CMK (cell line): Measurements from ENCODE around the gene CCR9.

Experiments used
- DNase-seq: peaks from one replicate; pipeline ENCODE4 v3.0.0-alpha.2; 2010; ENCODE audit warnings: low read depth

CCR9 gene

DNA sequence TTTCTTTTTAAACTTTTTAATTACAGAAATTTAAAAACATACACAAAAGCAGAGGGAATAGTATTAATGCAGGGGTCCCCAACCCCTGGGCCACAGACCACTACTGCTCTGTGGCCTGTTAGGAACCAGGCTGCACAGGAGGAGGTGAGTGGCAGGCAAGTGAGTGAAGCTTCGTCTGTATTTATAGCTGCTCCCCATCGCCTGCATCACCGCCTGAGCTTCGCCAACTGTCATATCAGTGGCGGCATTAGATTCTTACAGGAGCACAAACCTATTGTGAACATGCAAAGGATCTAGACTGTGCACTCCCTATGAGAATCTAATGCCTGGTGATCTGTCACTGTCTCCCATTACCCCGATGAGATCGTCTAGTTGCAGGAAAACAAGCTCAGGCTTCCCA lies 22.4 kb downstream of the CCR9 start:
- no peak for DNase-seq

GRCh38 chr3:45909542-45909941 lies 23.2 kb downstream of the CCR9 start:
- no peak for DNase-seq

DNA sequence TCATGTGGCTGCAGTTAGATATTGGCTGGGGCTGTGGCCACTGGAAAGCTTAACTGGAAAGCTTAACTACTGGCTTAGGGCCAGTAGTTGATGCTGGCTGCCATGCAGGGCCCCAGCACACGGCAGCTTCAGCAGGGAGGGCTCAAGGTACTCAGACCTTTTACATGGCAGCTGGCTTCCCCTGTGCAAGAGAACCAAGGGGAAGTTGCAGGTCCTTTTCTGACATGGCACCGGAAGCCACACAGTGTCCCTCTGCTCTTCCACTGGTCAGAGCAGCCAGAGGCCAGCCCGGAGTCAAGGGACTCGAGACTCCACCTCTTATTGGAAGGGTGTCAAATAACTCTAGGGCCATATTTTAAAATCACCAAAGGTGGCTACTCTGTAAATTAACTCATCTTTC lies 24.5 kb downstream of the CCR9 start:
- DNase-seq, result no peak

DNA sequence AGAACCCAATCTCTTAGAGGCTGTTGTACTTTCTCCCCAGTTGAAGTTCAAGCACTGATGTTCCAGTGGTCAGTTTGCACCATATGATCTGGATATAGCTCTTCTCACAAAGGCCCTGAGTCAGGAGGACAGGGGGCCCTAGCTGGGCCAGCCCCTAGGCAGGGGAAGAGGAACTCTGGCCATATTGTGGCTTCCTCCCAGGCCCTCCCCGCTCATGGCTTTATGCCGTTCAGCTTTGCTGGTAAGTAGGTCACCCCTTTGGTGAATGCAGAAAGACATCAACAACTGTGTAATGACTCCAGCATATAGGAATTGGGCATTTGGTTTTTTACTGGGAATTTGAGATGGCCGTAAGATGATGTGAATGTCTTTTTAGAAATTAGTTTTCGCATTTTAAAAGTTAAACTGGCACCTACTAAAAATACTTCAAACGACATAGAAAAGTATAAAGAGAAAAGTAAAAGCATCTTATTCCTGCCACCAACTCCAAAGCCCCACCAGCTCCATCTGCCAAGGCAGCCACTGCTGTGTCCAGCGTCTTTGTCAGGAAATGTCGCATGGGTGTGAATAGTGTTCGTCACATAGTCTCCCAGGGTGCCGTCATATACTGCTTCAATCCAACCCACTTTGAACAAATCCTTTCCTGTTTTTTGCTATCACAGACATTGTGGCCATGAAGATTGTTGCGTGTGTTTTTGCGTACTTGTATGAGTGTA lies 25.3 kb downstream of the CCR9 start:
- DNase-seq, result no peak

GRCh38 chr3:45912435-45912834 lies 26.1 kb downstream of the CCR9 start:
- no peak for DNase-seq

DNA sequence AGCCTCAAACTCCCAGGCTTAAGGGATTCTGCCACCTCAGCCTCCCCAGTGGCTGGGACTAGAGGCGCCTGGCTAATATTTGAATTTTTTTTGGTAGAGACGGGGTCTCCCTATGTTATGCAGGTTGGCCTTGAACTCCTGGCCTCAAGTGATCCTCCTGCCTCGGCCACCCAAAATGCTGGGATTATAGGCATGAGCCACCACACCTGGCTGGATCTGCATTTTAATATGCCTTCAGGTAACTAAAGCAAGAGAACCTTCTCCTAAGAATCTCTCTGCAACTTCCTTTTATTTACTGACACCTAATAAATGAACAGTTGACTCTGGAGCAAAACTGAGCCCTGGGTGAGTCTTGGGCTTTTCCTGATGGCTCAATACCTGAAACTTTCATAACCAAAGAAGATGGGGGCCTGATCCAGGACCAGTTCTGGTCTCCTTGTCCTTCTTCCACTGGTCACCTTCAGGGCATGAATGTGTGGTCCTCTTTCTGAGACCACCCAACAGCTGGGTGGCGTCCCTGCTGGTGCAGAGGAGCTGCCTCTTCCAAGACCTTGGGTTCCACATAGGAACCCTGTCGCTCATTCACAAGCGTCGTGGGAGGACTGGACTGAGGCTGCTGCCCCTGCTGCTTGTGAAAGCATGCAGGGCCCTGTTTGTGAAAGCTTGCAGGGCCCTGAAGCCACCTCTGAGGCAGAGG lies 28.2 kb downstream of the CCR9 start:
- no peak for DNase-seq

- DNase-seq, result no peak
Measured at GRCh38 chr3:45915059-45915439, 28.7 kb downstream of the CCR9 start.

- no peak for DNase-seq
Measured at GRCh38 chr3:45915518-45916231, 29.3 kb downstream of the CCR9 start.

- DNase-seq, result no peak
Measured at GRCh38 chr3:45917146-45917898, 31.0 kb downstream of the CCR9 start.

DNA sequence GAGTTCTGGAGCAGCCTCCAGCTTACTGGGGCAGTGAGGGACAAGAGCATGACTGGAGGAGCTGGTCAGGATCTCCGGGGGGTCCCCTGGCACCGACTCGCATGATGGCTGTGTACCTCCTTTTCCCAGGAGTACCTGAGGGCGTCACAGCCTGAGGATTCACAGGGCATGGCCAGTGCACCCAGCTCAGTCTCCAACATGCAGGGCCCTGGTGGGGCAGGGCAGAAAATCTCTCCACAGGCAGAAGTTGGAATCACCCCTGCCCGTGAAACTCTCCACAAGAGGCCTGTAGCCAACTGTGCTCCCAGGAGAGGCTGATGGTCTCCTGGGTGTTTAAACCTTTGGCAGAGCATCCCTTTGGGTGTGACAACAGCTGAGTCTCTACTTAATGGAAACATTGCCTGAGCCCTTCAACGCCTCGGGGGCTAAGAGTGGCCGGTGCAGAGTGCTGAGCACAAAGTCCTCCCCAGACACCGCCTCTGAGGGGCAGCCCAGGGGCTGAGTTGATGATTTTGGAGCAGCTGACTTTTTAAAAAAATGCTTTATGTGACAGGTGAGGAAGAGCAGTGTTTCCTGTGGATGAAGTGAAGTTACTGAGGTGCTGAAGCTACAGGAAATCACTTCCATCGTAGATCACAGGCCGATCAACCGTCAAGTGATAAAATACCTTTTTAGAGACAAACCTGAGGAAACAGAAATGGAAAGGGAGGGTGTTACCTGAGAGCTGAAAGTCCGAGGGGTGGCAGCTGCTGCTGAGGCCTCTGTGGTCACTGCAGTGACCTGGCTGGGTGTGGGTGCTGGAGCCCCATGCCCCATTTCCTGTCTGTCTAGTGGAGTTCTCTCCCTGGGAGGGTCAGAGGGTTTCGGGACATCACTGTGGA lies 35.1 kb downstream of the CCR9 start:
- DNase-seq, result no peak

GRCh38 chr3:45922039-45922326 lies 35.6 kb downstream of the CCR9 start:
- DNase-seq, result no peak

GRCh38 chr3:45922950-45923590 lies 36.7 kb downstream of the CCR9 start:
- DNase-seq, result no peak

- DNase-seq, result no peak
Measured at GRCh38 chr3:45923755-45924154, 37.4 kb downstream of the CCR9 start.

DNA sequence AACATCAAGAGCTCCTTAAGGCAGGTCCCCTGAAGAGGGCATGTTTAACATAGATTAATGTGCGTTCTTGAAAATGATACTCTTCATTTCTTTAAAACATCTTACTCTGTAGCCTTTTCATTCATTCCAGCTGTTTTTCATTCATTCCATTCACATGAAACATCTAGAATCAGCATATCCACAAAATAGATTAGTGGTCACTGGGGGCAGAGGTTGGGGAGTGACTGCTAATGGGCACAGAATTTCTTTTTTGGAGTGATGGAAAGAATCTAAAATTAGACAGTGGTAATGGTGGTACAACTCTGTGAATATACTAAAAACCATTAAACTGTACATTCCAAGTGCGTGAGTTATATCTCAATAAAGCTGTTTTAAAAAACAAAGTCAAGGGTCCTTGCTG lies 41.5 kb downstream of the CCR9 start:
- no peak for DNase-seq

DNA sequence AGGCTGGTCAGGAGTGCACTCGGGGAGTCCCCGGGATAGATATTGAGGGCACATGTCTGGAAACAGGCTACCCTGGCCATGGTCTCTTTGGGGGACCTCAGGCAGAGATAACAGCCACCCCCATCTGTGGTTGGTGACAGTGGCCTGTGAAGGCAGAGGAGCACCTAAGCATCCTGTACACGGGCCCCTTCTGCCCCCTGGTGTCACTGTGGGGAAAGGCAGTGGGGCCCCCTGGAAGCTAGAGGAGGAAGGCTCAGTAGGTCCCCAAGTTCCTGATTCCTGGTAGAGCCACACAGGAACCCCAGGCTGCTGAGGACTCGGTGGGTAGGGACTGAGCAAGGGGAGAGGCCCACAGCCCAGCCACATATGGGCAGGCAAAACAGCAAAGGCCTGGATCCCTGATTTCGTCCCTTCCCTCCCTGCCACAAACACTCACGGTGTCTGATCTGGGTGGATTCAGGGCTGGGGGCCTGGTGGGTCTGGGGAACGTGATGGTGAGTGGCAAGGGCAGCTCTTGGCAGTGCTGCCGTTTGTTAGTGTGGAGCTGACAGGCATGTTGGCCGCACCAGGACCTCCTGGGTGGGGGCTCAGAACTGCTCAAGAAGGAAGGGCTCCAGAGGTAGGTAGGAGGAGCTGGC lies 42.8 kb downstream of the CCR9 start:
- peak; percentile 11 for DNase-seq

- no peak for DNase-seq
Measured at GRCh38 chr3:45931496-45931895, 45.2 kb downstream of the CCR9 start.

GRCh38 chr3:45932112-45932511 lies 45.8 kb downstream of the CCR9 start:
- no peak for DNase-seq

DNA sequence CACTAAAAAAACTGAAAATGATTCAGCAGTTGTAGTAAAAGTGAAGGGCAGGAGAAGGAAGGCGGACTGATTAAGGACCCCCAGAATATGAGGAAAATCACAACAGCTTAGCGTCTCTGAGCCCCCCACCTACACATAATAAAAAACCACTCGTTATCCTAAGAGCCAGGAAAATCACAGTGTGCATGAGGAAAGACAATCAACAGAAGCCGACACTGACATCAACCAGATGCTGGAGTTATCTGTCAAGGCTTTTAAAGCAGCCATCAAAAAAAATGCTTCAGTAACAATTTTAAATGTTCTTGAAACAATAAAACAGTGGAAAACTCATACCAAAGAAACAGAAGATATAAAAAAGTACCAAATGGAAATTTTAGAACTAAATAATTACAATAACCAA lies 47.2 kb downstream of the CCR9 start:
- DNase-seq, result no peak

DNA sequence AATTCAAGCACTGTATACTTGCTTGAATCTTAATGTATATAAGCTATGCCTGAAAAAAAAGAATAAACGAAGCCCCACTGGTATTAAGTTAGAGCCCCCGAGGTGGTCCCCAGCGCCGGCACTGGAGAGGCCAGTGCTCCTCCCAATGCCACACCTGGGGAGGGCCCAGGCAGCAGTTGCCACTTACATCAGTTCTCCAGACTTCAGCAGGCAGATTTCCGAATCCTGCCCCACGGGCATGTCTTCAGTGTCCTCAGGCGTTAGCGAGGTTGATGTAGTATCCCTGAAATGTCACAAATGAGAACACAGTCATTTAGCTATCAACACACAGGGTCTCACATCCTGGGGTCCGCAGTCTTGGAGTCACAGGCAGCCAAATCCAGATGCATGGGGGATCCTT lies 49.9 kb downstream of the CCR9 start:
- DNase-seq, result no peak

- DNase-seq, result no peak
Measured at GRCh38 chr3:45937206-45938042, 51.1 kb downstream of the CCR9 start.
